Mesendoderm (in vitro differentiated cells): ENCODE data around the gene SLC5A1.

Experiments used
- DNase-seq: peaks from one replicate; pipeline ENCODE4 v3.0.0; 2013
- H2AK5ac ChIP-seq: 2 replicates; pipeline ENCODE4 v1.6.1; 2013; ENCODE audit warnings: low read length, inconsistent platforms
- H2BK120ac ChIP-seq: 2 replicates; pipeline ENCODE4 v1.6.1; 2013; ENCODE audit warnings: low read depth, mild to moderate bottlenecking, low read length, moderate library complexity, mixed read lengths
- H2BK15ac ChIP-seq: replicated peaks from 2 replicates; pipeline ENCODE4 v1.6.1; 2013; ENCODE audit warnings: low read depth, mild to moderate bottlenecking, moderate library complexity
- H2BK5ac ChIP-seq: 2 replicates; pipeline ENCODE4 v1.6.1; 2013; ENCODE audit warnings: low read length, inconsistent platforms
- H3K18ac ChIP-seq: 2 replicates; pipeline ENCODE4 v1.6.1; 2013; ENCODE audit warnings: mild to moderate bottlenecking, low read length, mixed read lengths
- H3K23ac ChIP-seq: one replicate; pipeline ENCODE4 v1.6.1; 2013; ENCODE audit warnings: low read length
- H3K27ac ChIP-seq: 2 replicates; pipeline ENCODE4 v1.5.1; 2013; ENCODE audit warnings: low read depth, mild to moderate bottlenecking, inconsistent platforms, low read length, moderate library complexity
- H3K27me3 ChIP-seq: 2 replicates; pipeline ENCODE4 v1.6.1; 2013; ENCODE audit warnings: low read length, control low read depth, mild to moderate bottlenecking, inconsistent platforms; ENCODE audit not compliant: insufficient read depth, poor library complexity
- H3K36me3 ChIP-seq: 2 replicates; pipeline ENCODE4 v1.6.1; 2013; ENCODE audit warnings: low read length, inconsistent platforms; ENCODE audit not compliant: control insufficient read depth, insufficient read depth
- H3K4ac ChIP-seq: one replicate; pipeline ENCODE4 v1.6.1; 2013; ENCODE audit warnings: low read depth, mild to moderate bottlenecking, low read length, moderate library complexity
- H3K4me1 ChIP-seq: 2 replicates; pipeline ENCODE4 v1.6.1; 2013; ENCODE audit warnings: low read depth, low read length, inconsistent platforms; ENCODE audit not compliant: control insufficient read depth
- H3K4me2 ChIP-seq: 2 replicates; pipeline ENCODE4 v1.6.1; 2013; ENCODE audit warnings: low read length
- H3K4me3 ChIP-seq: 2 replicates; pipeline ENCODE4 v1.5.1; 2013; ENCODE audit warnings: mild to moderate bottlenecking, low read length
- H3K56ac ChIP-seq: one replicate; pipeline ENCODE4 v1.6.1; 2013; ENCODE audit warnings: low read length
- H3K79me1 ChIP-seq: 2 replicates; pipeline ENCODE4 v1.6.1; 2013; ENCODE audit warnings: low read length, inconsistent platforms
- H3K79me2 ChIP-seq: 2 replicates; pipeline ENCODE4 v1.6.1; 2013; ENCODE audit warnings: mild to moderate bottlenecking, low read length; ENCODE audit not compliant: control insufficient read depth, insufficient read depth
- H3K9ac ChIP-seq: 2 replicates; pipeline ENCODE4 v1.6.1; 2013; ENCODE audit warnings: low read length, inconsistent platforms
- H4K5ac ChIP-seq: one replicate; pipeline ENCODE4 v1.6.1; 2013; ENCODE audit warnings: low read length
- H4K8ac ChIP-seq: one replicate; pipeline ENCODE4 v1.6.1; 2013; ENCODE audit warnings: low read depth, mild to moderate bottlenecking, control low read depth, low read length, moderate library complexity
- WGBS: extraction: QIAGEN DNeasy Blood & Tissue Kit; methylation state at CpG from one replicate; pipeline ENCODE4 v1.1.7; 2013; ENCODE audit warnings: low lambda C conversion rate, missing lambda C conversion rate; ENCODE audit not compliant: insufficient coverage; ENCODE audit errors: extremely low coverage; 5-methylcytosine and 5-hydroxymethylcytosine counted together

Gene SLC5A1

GRCh38 chr22:32100711-32101110 is 57.6 kb downstream of the SLC5A1 start:
- Histone ChIP-seq H3K27ac (no peak overlapping the region), H3K4ac (no peak overlapping the region), H4K5ac (no peak overlapping the region), H3K4me1 (no peaks in the 10 kb centered on the region), H3K18ac (no peak overlapping the region), H2BK120ac (no peak overlapping the region), H3K79me2 (no peaks in the 10 kb centered on the region), H2BK5ac (no peak overlapping the region), H3K4me2 (no peak overlapping the region), H3K4me3 (no peak overlapping the region), H2AK5ac (no peak overlapping the region), H3K79me1 (no peaks in the 10 kb centered on the region), H3K23ac (no peak overlapping the region), H2BK15ac (no peak overlapping the region), H3K56ac (no peak overlapping the region), H3K36me3 (no peaks in the 10 kb centered on the region), H3K9ac (no peak overlapping the region), H3K27me3 (no peaks in the 10 kb centered on the region), H4K8ac (no peak overlapping the region)
- WGBS, result no CpG with 5 or more reads among the region's 1 CpG
- no peak for DNase-seq

- Histone ChIP-seq H2BK5ac (no peak overlapping the region), H3K4me3 (no peak overlapping the region), H2AK5ac (no peak overlapping the region), H3K79me1 (no peaks in the 10 kb centered on the region), H3K18ac (no peak overlapping the region), H3K23ac (no peak overlapping the region), H3K9ac (no peak overlapping the region), H3K79me2 (no peaks in the 10 kb centered on the region), H4K5ac (no peak overlapping the region), H3K4ac (no peak overlapping the region), H3K27ac (no peak overlapping the region), H2BK15ac (no peak overlapping the region), H3K27me3 (no peaks in the 10 kb centered on the region), H3K36me3 (no peaks in the 10 kb centered on the region), H2BK120ac (no peak overlapping the region), H3K4me1 (no peaks in the 10 kb centered on the region), H3K56ac (no peak overlapping the region), H3K4me2 (no peak overlapping the region), H4K8ac (no peak overlapping the region)
- WGBS, result no CpG with 5 or more reads among the region's 2 CpGs
- no peak for DNase-seq
Observed at GRCh38 chr22:32103658-32104315, 60.7 kb downstream of the SLC5A1 start.

DNA sequence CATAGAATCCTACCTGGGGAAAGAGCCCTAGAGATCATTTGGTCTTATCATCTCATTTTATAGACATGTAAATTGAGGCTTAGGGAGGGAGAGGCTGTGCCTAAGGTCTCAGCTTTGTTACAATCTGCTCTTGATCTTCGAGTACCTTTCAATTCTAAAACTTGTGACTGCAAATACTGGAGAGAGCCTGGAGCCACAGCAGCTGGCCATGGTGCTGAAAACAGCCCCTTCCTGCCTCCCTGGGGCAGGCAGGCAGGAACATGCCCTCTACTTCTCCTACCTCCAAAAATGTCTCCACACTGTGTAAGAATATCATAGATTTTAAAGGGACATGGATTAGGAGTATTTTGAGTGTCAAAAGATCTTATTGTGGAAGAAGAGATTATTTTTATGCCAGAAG is 63.9 kb downstream of the SLC5A1 start:
- no peak overlapping the region for H2BK5ac ChIP-seq
- H3K4me3 ChIP-seq, result no peak overlapping the region
- WGBS, result no CpG with 5 or more reads among the region's 1 CpG
- no peak overlapping the region for H2AK5ac ChIP-seq
- H3K36me3 ChIP-seq, result no peaks in the 10 kb centered on the region
- no peak overlapping the region for H3K23ac ChIP-seq
- H4K8ac ChIP-seq, result no peak overlapping the region
- H3K4me2 ChIP-seq, result no peak overlapping the region
- H3K4ac ChIP-seq, result no peak overlapping the region
- H3K9ac ChIP-seq, result no peak overlapping the region
- no peak overlapping the region for H2BK120ac ChIP-seq
- H3K18ac ChIP-seq, result no peak overlapping the region
- no peaks in the 10 kb centered on the region for H3K79me2 ChIP-seq
- no peaks in the 10 kb centered on the region for H3K79me1 ChIP-seq
- H3K4me1 ChIP-seq, result no peaks in the 10 kb centered on the region
- no peak overlapping the region for H3K56ac ChIP-seq
- H2BK15ac ChIP-seq, result no peak overlapping the region
- no peak overlapping the region for H3K27ac ChIP-seq
- peak; percentile 55 for DNase-seq
- H3K27me3 ChIP-seq, result no peaks in the 10 kb centered on the region
- H4K5ac ChIP-seq, result no peak overlapping the region

GRCh38 chr22:32112380-32112779 is 69.3 kb downstream of the SLC5A1 start:
- Histone ChIP-seq H4K5ac (no peak overlapping the region), H3K56ac (no peak overlapping the region), H3K27ac (no peak overlapping the region), H3K4ac (no peak overlapping the region), H3K23ac (no peak overlapping the region), H3K4me1 (no peaks in the 10 kb centered on the region), H2BK5ac (no peak overlapping the region), H4K8ac (no peak overlapping the region), H3K18ac (no peak overlapping the region), H3K79me2 (no peaks in the 10 kb centered on the region), H3K4me2 (no peak overlapping the region), H3K79me1 (no peaks in the 10 kb centered on the region), H3K36me3 (no peaks in the 10 kb centered on the region), H3K4me3 (no peak overlapping the region), H2BK15ac (no peak overlapping the region), H2BK120ac (no peak overlapping the region), H3K9ac (no peak overlapping the region), H2AK5ac (no peak overlapping the region), H3K27me3 (no peaks in the 10 kb centered on the region)
- DNase-seq, result no peak
- WGBS, result no CpG with 5 or more reads among the region's 2 CpGs

GRCh38 chr22:32119568-32120235 is 76.6 kb downstream of the SLC5A1 start:
- Histone ChIP-seq H3K4me2 (no peak overlapping the region), H3K4me1 (no peaks in the 10 kb centered on the region), H3K79me1 (no peaks in the 10 kb centered on the region), H4K5ac (no peak overlapping the region), H3K18ac (no peak overlapping the region), H3K36me3 (no peaks in the 10 kb centered on the region), H2BK15ac (no peak overlapping the region), H3K4me3 (no peak overlapping the region), H3K4ac (no peak overlapping the region), H4K8ac (no peak overlapping the region), H3K9ac (no peak overlapping the region), H3K56ac (no peak overlapping the region), H2BK120ac (no peak overlapping the region), H3K23ac (no peak overlapping the region), H3K27ac (no peak overlapping the region), H2AK5ac (no peak overlapping the region), H3K79me2 (no peaks in the 10 kb centered on the region), H3K27me3 (no peaks in the 10 kb centered on the region), H2BK5ac (no peak overlapping the region)
- no CpG with 5 or more reads among the region's 15 CpGs for WGBS
- peak; percentile 10 for DNase-seq

DNA sequence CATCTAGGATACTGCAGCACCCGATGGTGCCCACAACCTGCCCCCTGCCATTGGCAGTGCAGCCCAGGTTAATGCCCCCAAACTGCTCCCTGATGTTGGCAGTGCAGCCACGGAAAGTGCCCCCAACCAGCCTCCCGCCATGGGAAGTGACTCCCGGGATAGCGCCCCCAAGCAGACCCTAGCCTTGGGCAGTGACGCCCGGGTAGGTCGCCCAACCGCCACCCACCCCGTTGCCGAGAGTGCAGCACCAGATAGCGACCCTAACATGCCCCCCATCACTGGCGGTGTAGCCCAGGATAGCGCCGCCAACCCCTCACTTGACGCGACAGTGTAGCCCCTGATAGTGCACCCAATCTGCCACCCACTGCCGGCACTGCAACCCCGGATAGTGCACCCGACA is 77.5 kb downstream of the SLC5A1 start:
- no peak overlapping the region for H4K8ac ChIP-seq
- H3K23ac ChIP-seq, result no peak overlapping the region
- H3K79me1 ChIP-seq, result no peaks in the 10 kb centered on the region
- no peaks in the 10 kb centered on the region for H3K4me1 ChIP-seq
- no peak overlapping the region for H2BK5ac ChIP-seq
- no peak overlapping the region for H2BK15ac ChIP-seq
- H3K27me3 ChIP-seq, result no peaks in the 10 kb centered on the region
- H2AK5ac ChIP-seq, result no peak overlapping the region
- no peak overlapping the region for H3K56ac ChIP-seq
- H3K9ac ChIP-seq, result no peak overlapping the region
- no CpG with 5 or more reads among the region's 20 CpGs for WGBS
- H3K4ac ChIP-seq, result no peak overlapping the region
- no peak overlapping the region for H4K5ac ChIP-seq
- H2BK120ac ChIP-seq, result no peak overlapping the region
- H3K4me3 ChIP-seq, result no peak overlapping the region
- no peak for DNase-seq
- H3K18ac ChIP-seq, result no peak overlapping the region
- no peaks in the 10 kb centered on the region for H3K36me3 ChIP-seq
- H3K4me2 ChIP-seq, result no peak overlapping the region
- H3K79me2 ChIP-seq, result no peaks in the 10 kb centered on the region
- no peak overlapping the region for H3K27ac ChIP-seq
